GM18519 (cell line): Measurements from ENCODE around the gene GNG3.
A peak's percentile ranks its signal among the peaks of the same experiment; 100 is the strongest.

Source experiments
- ATAC-seq: cut with Tn5 transposase; IDR thresholded peaks from one replicate; pipeline ENCODE4 v1.9.1; 2021; ENCODE audit warnings: mild to moderate bottlenecking, moderate library complexity; ENCODE audit not compliant: unreplicated experiment, low FRiP score

Gene GNG3

GRCh38 chr11:62753736-62754603 is 46.5 kb downstream of the GNG3 start, which contains the start of gene ZBTB3:
Gene ZBTB3, minus strand, starts transcription at chr11:62754160. Its CDS starts 496 bp downstream, at chr11:62753664.
- peak; percentile 87 for ATAC-seq

DNA sequence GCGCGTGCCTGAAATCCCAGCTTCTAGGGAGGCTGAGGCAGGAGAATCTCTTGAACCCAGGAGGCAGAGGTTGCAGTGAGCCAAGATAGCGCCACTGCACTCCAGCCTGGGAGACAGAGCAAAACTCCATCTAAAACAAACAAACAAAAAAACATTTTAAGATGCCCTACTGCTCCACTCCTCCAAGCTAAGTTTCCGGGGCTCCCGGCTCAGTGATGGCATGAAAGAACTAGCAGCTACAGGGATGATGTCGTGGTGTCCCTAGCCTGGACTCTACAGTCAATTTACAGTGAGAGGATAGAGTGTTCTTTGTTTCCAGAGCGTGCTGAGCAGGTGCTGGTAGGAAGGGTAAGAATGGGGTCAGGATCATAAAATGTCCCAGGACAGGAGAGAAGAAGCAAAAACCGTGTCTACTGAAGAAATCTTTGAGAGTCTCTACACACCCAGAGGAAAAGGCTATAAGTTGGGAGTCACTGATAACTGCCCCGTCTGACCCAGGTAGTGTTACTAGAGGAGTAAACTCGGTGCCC is 47.7 kb downstream of the GNG3 start:
- ATAC-seq = no peak

- ATAC-seq = no peak
Observed at GRCh38 chr11:62757846-62758788, 50.6 kb downstream of the GNG3 start.
